ENCODE measurements around the gene ZC3H10. TPM values are rescaled to one million over a fixed set of nuclear protein-coding genes. Genes with fewer than 3 reads are reported as not detected.
A peak's percentile ranks its signal among the peaks of the same experiment; 100 is the strongest.

The ZC3H10 gene
- total and polyA plus RNA-seq, 2 of the 13 experiments (the other 11 are each of a cell fraction or from before 2014, with no cell fraction given): 0.70 to 2.3 TPM

GRCh38 chr12:56116267-56117081, 1.6 kb upstream of the ZC3H10 start, which contains the start of gene RPL41 (continued):
- TF ChIP-seq ARID3A (IDR thresholded peaks at IDR 0.05; ENCODE audit: low read depth, low read length) (no peak; the same call in 1 of the 2 replicates), ZSCAN25 (CRISPR knock-in tag; IDR thresholded peaks at IDR 0.05) (peak; percentile 41), EED (CRISPR knock-in tag; IDR thresholded peaks at IDR 0.05) (peak; percentile 56; the same call in 1 of the 2 replicates), ELF3 (CRISPR knock-in tag; IDR thresholded peaks at IDR 0.05) (peak; percentile 92), ARID2 (CRISPR knock-in tag; IDR thresholded peaks at IDR 0.05; ENCODE audit: borderline replicate concordance) (0 out of 2 replicates have a peak, but pooled peaks have one; percentile 57), NFKBIZ (CRISPR knock-in tag; IDR thresholded peaks at IDR 0.05) (0 out of 2 replicates have a peak, but pooled peaks have one; percentile 77), IRF2 (CRISPR knock-in tag; IDR thresholded peaks at IDR 0.05) (peak; percentile 86), ZNF547 (CRISPR knock-in tag; IDR thresholded peaks at IDR 0.05) (no peak), SUZ12 (IDR thresholded peaks at IDR 0.05; ENCODE audit: low read depth, low read length) (peak; percentile 46; the same call in 1 of the 2 replicates), BCL3 (CRISPR knock-in tag; IDR thresholded peaks at IDR 0.05) (no peak), MLX (CRISPR knock-in tag; IDR thresholded peaks at IDR 0.05) (peak; percentile 37; the same call in 1 of the 2 replicates), ASH2L (IDR thresholded peaks at IDR 0.05; ENCODE audit: insufficient read length, low read depth, low read length) (peak; percentile 83)
- TF ChIP-seq, protein P1, sequence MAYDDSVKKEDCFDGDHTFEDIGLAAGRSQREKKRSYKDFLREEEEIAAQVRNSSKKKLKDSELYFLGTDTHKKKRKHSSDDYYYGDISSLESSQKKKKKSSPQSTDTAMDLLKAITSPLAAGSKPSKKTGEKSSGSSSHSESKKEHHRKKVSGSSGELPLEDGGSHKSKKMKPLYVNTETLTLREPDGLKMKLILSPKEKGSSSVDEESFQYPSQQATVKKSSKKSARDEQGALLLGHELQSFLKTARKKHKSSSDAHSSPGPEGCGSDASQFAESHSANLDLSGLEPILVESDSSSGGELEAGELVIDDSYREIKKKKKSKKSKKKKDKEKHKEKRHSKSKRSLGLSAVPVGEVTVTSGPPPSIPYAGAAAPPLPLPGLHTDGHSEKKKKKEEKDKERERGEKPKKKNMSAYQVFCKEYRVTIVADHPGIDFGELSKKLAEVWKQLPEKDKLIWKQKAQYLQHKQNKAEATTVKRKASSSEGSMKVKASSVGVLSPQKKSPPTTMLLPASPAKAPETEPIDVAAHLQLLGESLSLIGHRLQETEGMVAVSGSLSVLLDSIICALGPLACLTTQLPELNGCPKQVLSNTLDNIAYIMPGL (CRISPR knock-in tag; IDR thresholded peaks at IDR 0.05; ENCODE audit: borderline replicate concordance in 1 of 2, low read depth in 1 of 2): peak; percentile 27 to 60; a peak in 2 of 4 replicates
- TF ChIP-seq, protein P2, sequence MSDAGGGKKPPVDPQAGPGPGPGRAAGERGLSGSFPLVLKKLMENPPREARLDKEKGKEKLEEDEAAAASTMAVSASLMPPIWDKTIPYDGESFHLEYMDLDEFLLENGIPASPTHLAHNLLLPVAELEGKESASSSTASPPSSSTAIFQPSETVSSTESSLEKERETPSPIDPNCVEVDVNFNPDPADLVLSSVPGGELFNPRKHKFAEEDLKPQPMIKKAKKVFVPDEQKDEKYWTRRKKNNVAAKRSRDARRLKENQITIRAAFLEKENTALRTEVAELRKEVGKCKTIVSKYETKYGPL (CRISPR knock-in tag; IDR thresholded peaks at IDR 0.05): peak; percentile 81
- TF ChIP-seq, protein P3, sequence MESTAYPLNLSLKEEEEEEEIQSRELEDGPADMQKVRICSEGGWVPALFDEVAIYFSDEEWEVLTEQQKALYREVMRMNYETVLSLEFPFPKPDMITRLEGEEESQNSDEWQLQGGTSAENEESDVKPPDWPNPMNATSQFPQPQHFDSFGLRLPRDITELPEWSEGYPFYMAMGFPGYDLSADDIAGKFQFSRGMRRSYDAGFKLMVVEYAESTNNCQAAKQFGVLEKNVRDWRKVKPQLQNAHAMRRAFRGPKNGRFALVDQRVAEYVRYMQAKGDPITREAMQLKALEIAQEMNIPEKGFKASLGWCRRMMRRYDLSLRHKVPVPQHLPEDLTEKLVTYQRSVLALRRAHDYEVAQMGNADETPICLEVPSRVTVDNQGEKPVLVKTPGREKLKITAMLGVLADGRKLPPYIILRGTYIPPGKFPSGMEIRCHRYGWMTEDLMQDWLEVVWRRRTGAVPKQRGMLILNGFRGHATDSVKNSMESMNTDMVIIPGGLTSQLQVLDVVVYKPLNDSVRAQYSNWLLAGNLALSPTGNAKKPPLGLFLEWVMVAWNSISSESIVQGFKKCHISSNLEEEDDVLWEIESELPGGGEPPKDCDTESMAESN (CRISPR knock-in tag; conservative IDR thresholded peaks at IDR 0.05): peak; percentile 58; the same call in 1 of the 2 replicates

All from HepG2 (cell line).